ENCODE measurements around the gene MIP.
"Not testable (repeated sequence)": the region's sequence is repeated elsewhere in the genome, so short reads cannot be mapped to it uniquely, and the experiment has no call there.

The MIP gene

GRCh38 chr12:56454557-56454956, at the start of gene MIP:
TSS of gene MIP (minus strand) at chr12:56454657. CDS start at chr12:56454613, 44 bp downstream.
- DNase-seq (ENCODE audit: low spot score): no peak

- not testable (repeated sequence) for DNase-seq (ENCODE audit: low spot score)
Measured at GRCh38 chr12:56499879-56500278, 45.4 kb upstream of the MIP start.

GRCh38 chr12:56499452-56499851, 45.0 kb upstream of the MIP start:
- not testable (repeated sequence) for DNase-seq (ENCODE audit: low spot score)

- DNase-seq (ENCODE audit: low spot score): not testable (repeated sequence)
Measured at GRCh38 chr12:56498126-56498902, 43.9 kb upstream of the MIP start.

GRCh38 chr12:56496704-56497103, 42.2 kb upstream of the MIP start:
- peak; percentile 54 for DNase-seq (ENCODE audit: low spot score)

GRCh38 chr12:56494481-56494880, 40.0 kb upstream of the MIP start:
- DNase-seq (ENCODE audit: low spot score): not testable (repeated sequence)

GRCh38 chr12:56494106-56494415, 39.6 kb upstream of the MIP start:
- DNase-seq (ENCODE audit: low spot score): not testable (repeated sequence)

GRCh38 chr12:56493409-56494105, 39.1 kb upstream of the MIP start:
- not testable (repeated sequence) for DNase-seq (ENCODE audit: low spot score)

- no peak for DNase-seq (ENCODE audit: low spot score)
Measured at GRCh38 chr12:56490360-56490759, 35.9 kb upstream of the MIP start.

- no peak for DNase-seq (ENCODE audit: low spot score)
Measured at GRCh38 chr12:56488041-56488955, 33.8 kb upstream of the MIP start, which contains the start of gene GLS2. TSS of gene GLS2 (minus strand) at chr12:56488161. CDS start at chr12:56488118, 43 bp downstream.

GRCh38 chr12:56487448-56488040, 33.1 kb upstream of the MIP start:
- DNase-seq (ENCODE audit: low spot score): no peak

GRCh38 chr12:56486694-56487093, 32.2 kb upstream of the MIP start:
- DNase-seq (ENCODE audit: low spot score): no peak

GRCh38 chr12:56484566-56484965, 30.1 kb upstream of the MIP start:
- DNase-seq (ENCODE audit: low spot score): no peak

- no peak for DNase-seq (ENCODE audit: low spot score)
Measured at GRCh38 chr12:56479625-56480024, 25.2 kb upstream of the MIP start.

- no peak for DNase-seq (ENCODE audit: low spot score)
Measured at GRCh38 chr12:56477521-56478225, 23.2 kb upstream of the MIP start.

GRCh38 chr12:56476972-56477432, 22.5 kb upstream of the MIP start:
- DNase-seq (ENCODE audit: low spot score): no peak

- no peak for DNase-seq (ENCODE audit: low spot score)
Measured at GRCh38 chr12:56476143-56476542, 21.7 kb upstream of the MIP start.

- no peak for DNase-seq (ENCODE audit: low spot score)
Measured at GRCh38 chr12:56474389-56474788, 19.9 kb upstream of the MIP start.

GRCh38 chr12:56469007-56469930, 14.8 kb upstream of the MIP start:
- peak; percentile 12 for DNase-seq (ENCODE audit: low spot score)

All from hematopoietic multipotent progenitor cell treated with erythropoietin and hydrocortisone succinate and interleukin-3 and kit ligand, for 17 days (in vitro differentiated cells).